Liver (tissue), 3 donors: Measurements from ENCODE around the gene CNOT10.

ENCODE experiments used
- RAD21 ChIP-seq, 2 donors: IDR thresholded peaks; 2 replicates each; pipeline ENCODE4 v1.6.1; 2016; ENCODE audit warnings: antibody characterized with exemption in 2 of 2, mild to moderate bottlenecking in 2 of 2
- TAF1 ChIP-seq: conservative IDR thresholded peaks from 2 replicates; pipeline ENCODE4 v1.6.1; 2016; ENCODE audit warnings: antibody characterized with exemption, mild to moderate bottlenecking
- YY1 ChIP-seq: IDR thresholded peaks from 2 replicates; pipeline ENCODE4 v1.6.1; 2016; ENCODE audit warnings: antibody characterized with exemption, mild to moderate bottlenecking
- TF ChIP-seq, protein P1 (sequence below): fragments of 150-350 bp; IDR thresholded peaks from 2 replicates; pipeline ENCODE4 v1.5.1; 2017; ENCODE audit warnings: improper control_type of control experiment, low read depth, low read length; ENCODE audit not compliant: missing input control
- donor health status: healthy.
- donor health status: healthy.

DNA sequence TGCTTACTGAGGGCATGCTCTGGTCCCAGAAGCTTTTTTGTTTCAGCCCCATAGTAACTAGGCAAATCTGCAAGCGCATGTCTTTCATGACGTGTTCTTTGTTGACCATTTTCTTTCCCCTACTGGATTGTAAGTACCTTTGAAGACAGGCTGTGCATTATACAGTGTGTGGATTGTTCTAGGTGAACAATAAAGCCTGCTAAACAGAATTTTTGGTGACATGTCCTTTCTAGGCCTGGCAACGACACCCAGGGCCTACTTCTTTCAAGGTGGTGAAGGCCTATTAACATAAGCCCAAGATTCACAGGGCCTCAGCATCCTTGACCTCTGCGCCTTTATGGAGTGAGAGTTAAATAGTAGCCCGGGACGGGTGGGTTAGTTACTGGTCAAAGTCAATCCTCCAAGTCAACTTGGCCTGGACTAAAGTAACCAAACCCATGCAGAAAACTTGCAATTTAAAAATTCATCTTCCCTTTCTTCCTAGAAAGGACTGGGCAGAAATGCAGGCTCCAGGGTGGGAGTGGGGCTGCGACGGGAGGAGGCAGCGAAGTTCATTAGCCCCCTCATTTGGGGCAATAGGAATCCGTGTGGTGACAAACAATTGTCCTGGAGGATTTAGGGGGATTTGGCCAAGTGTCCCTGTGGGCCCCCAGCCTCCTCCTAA, 95.2 kb downstream of the CNOT10 start:
- TF ChIP-seq, protein P1, sequence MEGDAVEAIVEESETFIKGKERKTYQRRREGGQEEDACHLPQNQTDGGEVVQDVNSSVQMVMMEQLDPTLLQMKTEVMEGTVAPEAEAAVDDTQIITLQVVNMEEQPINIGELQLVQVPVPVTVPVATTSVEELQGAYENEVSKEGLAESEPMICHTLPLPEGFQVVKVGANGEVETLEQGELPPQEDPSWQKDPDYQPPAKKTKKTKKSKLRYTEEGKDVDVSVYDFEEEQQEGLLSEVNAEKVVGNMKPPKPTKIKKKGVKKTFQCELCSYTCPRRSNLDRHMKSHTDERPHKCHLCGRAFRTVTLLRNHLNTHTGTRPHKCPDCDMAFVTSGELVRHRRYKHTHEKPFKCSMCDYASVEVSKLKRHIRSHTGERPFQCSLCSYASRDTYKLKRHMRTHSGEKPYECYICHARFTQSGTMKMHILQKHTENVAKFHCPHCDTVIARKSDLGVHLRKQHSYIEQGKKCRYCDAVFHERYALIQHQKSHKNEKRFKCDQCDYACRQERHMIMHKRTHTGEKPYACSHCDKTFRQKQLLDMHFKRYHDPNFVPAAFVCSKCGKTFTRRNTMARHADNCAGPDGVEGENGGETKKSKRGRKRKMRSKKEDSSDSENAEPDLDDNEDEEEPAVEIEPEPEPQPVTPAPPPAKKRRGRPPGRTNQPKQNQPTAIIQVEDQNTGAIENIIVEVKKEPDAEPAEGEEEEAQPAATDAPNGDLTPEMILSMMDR = no peak
- TF ChIP-seq TAF1 (no peak), YY1 (no peak), RAD21 (IDR thresholded peaks at IDR 0.05) (no peak)
